B cell (primary cell): Measurements from ENCODE around the gene FRRS1. TPM values are rescaled to one million over a fixed set of nuclear protein-coding genes. Genes with fewer than 3 reads are reported as not detected.

Source experiments
- ATAC-seq: fragments of 200-7000 bp; cut with Tn5 transposase; one replicate; pipeline ENCODE4 v1.10.0; 2021; ENCODE audit warnings: low read depth, mild to moderate bottlenecking, moderate number of reproducible peaks, moderate library complexity
- CTCF ChIA-PET: fragments of 350-600 bp; sonication (Branson Sonifier 250); formaldehyde crosslinking; loops from one replicate; lab custom pipeline; 2021; ENCODE audit warnings: antibody characterized with exemption, inconsistent platforms; lab: Charles Lee
- POLR2A ChIA-PET: fragments of 350-600 bp; sonication (Branson Sonifier 250); formaldehyde crosslinking; loops from one replicate; lab custom pipeline; 2021; ENCODE audit warnings: antibody characterized with exemption; lab: Charles Lee
- DNase-seq: peaks from one replicate; pipeline ENCODE4 v3.0.0; 2013
- H2AFZ ChIP-seq: 2 replicates; pipeline ENCODE4 v1.6.1; 2012; ENCODE audit warnings: mild to moderate bottlenecking, low read depth, low read length; ENCODE audit not compliant: insufficient read depth, poor library complexity, severe bottlenecking
- H3K27ac ChIP-seq, 2 donors: 1 replicate in 1 of 2; 2 replicates in 1 of 2; pipeline ENCODE4 v1.5.1; 2012 to 2013; ENCODE audit warnings: low read length in 2 of 2, mild to moderate bottlenecking in 2 of 2, moderate library complexity in 1 of 2
- H3K27me3 ChIP-seq, 4 experiments: fragments of 200-600 bp in 1 of 4; sonication (generic) in 1 of 4; replicated peaks in 1 of 4; 1 replicate in 2 of 4; 2 replicates in 2 of 4; pipeline versions ENCODE4 v1.6.1 to v1.7.0; 2013 to 2016; ENCODE audit warnings: low read length in 3 of 4, mild to moderate bottlenecking in 2 of 4, mixed read lengths in 1 of 4, moderate library complexity in 1 of 4; ENCODE audit not compliant: insufficient read depth in 4 of 4, control insufficient read depth in 3 of 4; ENCODE audit errors: control extremely low read depth in 1 of 4
- H3K36me3 ChIP-seq, 2 experiments: replicated peaks in 1 of 2; 1 replicate in 1 of 2; 2 replicates in 1 of 2; pipeline versions ENCODE4 v1.6.1 to v1.7.1; 2013; ENCODE audit warnings: low read length in 1 of 2; ENCODE audit not compliant: insufficient read depth in 2 of 2, control insufficient read depth in 1 of 2; ENCODE audit errors: control extremely low read depth in 1 of 2, extremely low read depth in 1 of 2
- H3K4me1 ChIP-seq, 2 donors: fragments of 200-600 bp in 1 of 2; sonication (generic) in 1 of 2; 1 replicate in 1 of 2; 2 replicates in 1 of 2; pipeline versions ENCODE4 v1.5.1 to v1.6.1; 2013 to 2017; ENCODE audit warnings: low read length in 2 of 2; ENCODE audit not compliant: control insufficient read depth in 2 of 2, insufficient read depth in 2 of 2
- H3K4me2 ChIP-seq: replicated peaks from 2 replicates; pipeline ENCODE3; 2012; ENCODE audit warnings: mild to moderate bottlenecking, low read depth, low read length; ENCODE audit not compliant: poor library complexity, severe bottlenecking
- H3K4me3 ChIP-seq, 5 experiments: fragments of 200-600 bp in 1 of 5; sonication (generic) in 1 of 5; 1 replicate in 3 of 5; 2 replicates in 2 of 5; pipeline versions ENCODE4 v1.5.1 to v1.7.0; 2011 to 2016; ENCODE audit warnings: low read length in 4 of 5, mild to moderate bottlenecking in 4 of 5, low read depth in 2 of 5, control low read depth in 1 of 5, moderate library complexity in 1 of 5; ENCODE audit not compliant: insufficient read depth in 1 of 5; ENCODE audit errors: control extremely low read depth in 1 of 5, extremely low read depth in 1 of 5
- H3K79me2 ChIP-seq: fragments of 200-600 bp; sonication (generic); one replicate; pipeline ENCODE4 v1.6.0; 2016; ENCODE audit warnings: low read length; ENCODE audit not compliant: control insufficient read depth, insufficient read depth
- H3K9ac ChIP-seq: fragments of 200-600 bp; sonication (generic); 2 replicates; pipeline ENCODE4 v1.6.1; 2017; ENCODE audit warnings: mild to moderate bottlenecking, low read length, moderate library complexity
- H3K9me3 ChIP-seq, 3 donors: one replicate each; pipeline versions ENCODE4 v1.6.1 to v1.7.1; 2013; ENCODE audit warnings: low read length in 2 of 3; ENCODE audit not compliant: control insufficient read depth in 2 of 3, insufficient read depth in 1 of 3; ENCODE audit errors: control extremely low read depth in 1 of 3
- H4K20me1 ChIP-seq: 2 replicates; pipeline ENCODE4 v1.6.0; 2012; ENCODE audit warnings: mild to moderate bottlenecking, low read length; ENCODE audit not compliant: insufficient read depth, control insufficient read depth, poor library complexity, severe bottlenecking
- H3K27ac Mint-ChIP-seq: one replicate; pipeline ENCODE4 v1.8.0; 2021; ENCODE audit warnings: mixed read lengths
- H3K27me3 Mint-ChIP-seq: one replicate; pipeline ENCODE4 v1.8.0; 2021; ENCODE audit warnings: mixed read lengths
- H3K4me1 Mint-ChIP-seq: one replicate; pipeline ENCODE4 v1.8.0; 2021; ENCODE audit warnings: mixed read lengths
- H3K4me3 Mint-ChIP-seq: one replicate; pipeline ENCODE4 v1.8.0; 2021; ENCODE audit warnings: mixed read lengths
- H3K9me3 Mint-ChIP-seq: one replicate; pipeline ENCODE4 v1.8.0; 2022; ENCODE audit warnings: mixed read lengths; ENCODE audit not compliant: insufficient read depth
- CTCF ChIP-seq: fragments of 200-600 bp; IDR thresholded peaks from one replicate; pipeline ENCODE4 v1.8.0; 2022; ENCODE audit warnings: antibody characterized with exemption, mild to moderate bottlenecking
- EZH2 ChIP-seq: IDR thresholded peaks from 2 replicates; pipeline ENCODE4 v1.6.1; 2012; ENCODE audit warnings: borderline replicate concordance, low read depth, mild to moderate bottlenecking, moderate library complexity, low read length; ENCODE audit not compliant: insufficient read depth, poor library complexity, severe bottlenecking
- WGBS: methylation state at CpG from one replicate; pipeline ENCODE4 v1.1.5; 2013; ENCODE audit warnings: missing lambda C conversion rate; ENCODE audit not compliant: insufficient coverage; 5-methylcytosine and 5-hydroxymethylcytosine counted together
- intact Hi-C: fragments of 100-400 bp; cut with micrococcal nuclease; formaldehyde crosslinking; loops from one replicate; pipeline ENCODE4 v1.10.0; 2022
- polyA plus RNA-seq: library from polyadenylated mRNA; depleted of rRNA; stranded (reverse); fragments of >200 nt; gene quantifications from 2 replicates; pipeline ENCODE4 v1.2.3, GENCODE V29; 2012
- total RNA-seq, 2 donors: library from RNA; stranded (reverse); fragments of 120-200 nt in 1 of 2; gene quantifications; 1 replicate in 1 of 2; 2 replicates in 1 of 2; pipeline versions ENCODE4 v1.2.3 to v1.2.4, GENCODE V29; 2013 to 2022

The FRRS1 gene
- total and polyA plus RNA-seq, 2 donors (not counting 1 experiment from before 2014, with no cell fraction given) = 0.73 to 0.96 TPM

- Mint-ChIP-seq H3K4me3 (no peak overlapping the region), H3K27me3 (no peaks in the 10 kb centered on the region), H3K9me3 (no peaks in the 10 kb centered on the region), H3K27ac (no peak overlapping the region), H3K4me1 (peaks cover 4% of the 10 kb centered on the region)
- H2AFZ ChIP-seq = no peak overlapping the region
- H3K4me1 ChIP-seq = peaks cover 0 to 5% of the 10 kb centered on the region in 2 donors
- H3K4me3 ChIP-seq = no peak overlapping the region
- no peak overlapping the region for H3K9ac ChIP-seq
- CTCF ChIA-PET = interaction anchor here (0.9 to 1.7 kb wide), 3 partner anchors 10 to 959 kb away, joined by 3 to 7 read pairs (median 5); no protein-coding TSS in a partner anchor
- H4K20me1 ChIP-seq = no peaks in the 10 kb centered on the region
- intact Hi-C loops = loop anchor here (2.0 kb wide), 1 partner anchor 527 kb away; no protein-coding TSS in a partner anchor
- WGBS = no CpG with 5 or more reads among the region's 4 CpGs
- H3K9me3 ChIP-seq = peaks cover 0 to 2% (median 0%) of the 10 kb centered on the region in 3 donors
- no peaks in the 10 kb centered on the region for H3K79me2 ChIP-seq
- no peaks in the 10 kb centered on the region for H3K36me3 ChIP-seq
- ATAC-seq = peak; percentile 31
- POLR2A ChIA-PET = no interaction called here
- no peak overlapping the region for H3K27ac ChIP-seq
- no peaks in the 10 kb centered on the region for H3K27me3 ChIP-seq
- TF ChIP-seq CTCF (peak; percentile 94), EZH2 (no peak)
- H3K4me2 ChIP-seq = no peak overlapping the region
- peak; percentile 49 for DNase-seq
Measured at GRCh38 chr1:99707535-99708142, 58.8 kb downstream of the FRRS1 start.

GRCh38 chr1:99705385-99705784 lies 61.0 kb downstream of the FRRS1 start:
- intact Hi-C loops = no loop called here
- H3K36me3 ChIP-seq = no peaks in the 10 kb centered on the region
- peaks cover 4% of the 10 kb centered on the region for H3K4me1 Mint-ChIP-seq
- H3K4me3 Mint-ChIP-seq = no peak overlapping the region
- H3K79me2 ChIP-seq = no peaks in the 10 kb centered on the region
- no peak overlapping the region for H3K27ac ChIP-seq
- H4K20me1 ChIP-seq = no peaks in the 10 kb centered on the region
- no peak overlapping the region for H2AFZ ChIP-seq
- no peaks in the 10 kb centered on the region for H3K27me3 ChIP-seq
- ChIA-PET POLR2A (no interaction called here), CTCF (no interaction called here)
- H3K27me3 Mint-ChIP-seq = peaks cover 9% of the 10 kb centered on the region
- no peak overlapping the region for H3K9ac ChIP-seq
- H3K4me3 ChIP-seq = no peak overlapping the region
- H3K4me2 ChIP-seq = no peak overlapping the region
- DNase-seq (no peak), ATAC-seq (no peak)
- H3K9me3 Mint-ChIP-seq = no peaks in the 10 kb centered on the region
- H3K4me1 ChIP-seq = peaks cover 0 to 5% of the 10 kb centered on the region in 2 donors
- peaks cover 0 to 2% (median 0%) of the 10 kb centered on the region in 3 donors for H3K9me3 ChIP-seq
- TF ChIP-seq CTCF = no peak
- TF ChIP-seq EZH2 = no peak
- no peak overlapping the region for H3K27ac Mint-ChIP-seq
